Peyer's patch (tissue), 4 donors: ENCODE results near the gene FARP1.

Experiments
- CTCF ChIP-seq, 6 experiments: fragments of 450-650 bp in 4 of 6; fragments of 200-600 bp in 2 of 6; sonication (generic) in 1 of 6; IDR thresholded peaks; one replicate each; pipeline ENCODE4 v1.5.1; 2017 to 2019; ENCODE audit warnings: antibody characterized with exemption in 6 of 6, mild to moderate bottlenecking in 3 of 6, moderate library complexity in 1 of 6
- POLR2A ChIP-seq, 2 donors: fragments of 450-650 bp; IDR thresholded peaks; one replicate each; pipeline ENCODE4 v1.5.1; 2017; ENCODE audit warnings: antibody characterized with exemption in 2 of 2, mild to moderate bottlenecking in 2 of 2, moderate library complexity in 2 of 2

GRCh38 chr13:98269386-98269785 is 126.5 kb downstream of the FARP1 start:
- TF ChIP-seq CTCF (IDR thresholded peaks at IDR 0.05) (no peak), POLR2A (IDR thresholded peaks at IDR 0.05) (no peak)
